Fibroblast of skin of left biceps (primary cell): Measurements from ENCODE around the gene CDC42BPA.
"Not testable (repeated sequence)": the region's sequence is repeated elsewhere in the genome, so short reads cannot be mapped to it uniquely, and the experiment has no call there.

Experiments used
- DNase-seq, 2 experiments: peaks; one replicate each; pipeline ENCODE4 v3.0.0-alpha.2; 2013; ENCODE audit warnings: low read depth in 2 of 2

CDC42BPA gene

GRCh38 chr1:227336136-227336535 is 17.8 kb upstream of the CDC42BPA start:
- not testable (repeated sequence) for DNase-seq

- no peak for DNase-seq
These were observed 17.1 kb upstream of the CDC42BPA start for GRCh38 chr1:227335242-227336020.

DNA sequence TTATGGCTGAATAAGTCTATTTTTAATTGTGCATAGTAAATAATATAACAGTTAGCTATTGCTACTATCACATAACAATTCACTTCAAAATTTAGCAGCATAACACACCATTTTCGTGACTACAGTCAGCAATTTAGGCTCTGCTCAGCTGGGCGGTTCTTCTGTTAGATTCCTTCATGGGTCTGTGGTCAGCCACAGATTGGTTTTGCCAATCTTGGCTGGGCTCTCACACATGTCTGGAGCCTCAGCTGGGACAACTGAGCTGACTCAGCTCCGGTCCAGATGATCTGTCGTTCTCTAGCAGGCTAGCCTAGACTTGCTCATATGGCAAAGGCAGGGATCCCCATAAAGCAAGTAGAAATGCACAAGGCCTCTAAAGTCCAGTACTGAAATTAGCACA is 15.1 kb upstream of the CDC42BPA start:
- DNase-seq, result no peak

GRCh38 chr1:227330279-227331076 is 12.2 kb upstream of the CDC42BPA start:
- DNase-seq, result no peak

DNA sequence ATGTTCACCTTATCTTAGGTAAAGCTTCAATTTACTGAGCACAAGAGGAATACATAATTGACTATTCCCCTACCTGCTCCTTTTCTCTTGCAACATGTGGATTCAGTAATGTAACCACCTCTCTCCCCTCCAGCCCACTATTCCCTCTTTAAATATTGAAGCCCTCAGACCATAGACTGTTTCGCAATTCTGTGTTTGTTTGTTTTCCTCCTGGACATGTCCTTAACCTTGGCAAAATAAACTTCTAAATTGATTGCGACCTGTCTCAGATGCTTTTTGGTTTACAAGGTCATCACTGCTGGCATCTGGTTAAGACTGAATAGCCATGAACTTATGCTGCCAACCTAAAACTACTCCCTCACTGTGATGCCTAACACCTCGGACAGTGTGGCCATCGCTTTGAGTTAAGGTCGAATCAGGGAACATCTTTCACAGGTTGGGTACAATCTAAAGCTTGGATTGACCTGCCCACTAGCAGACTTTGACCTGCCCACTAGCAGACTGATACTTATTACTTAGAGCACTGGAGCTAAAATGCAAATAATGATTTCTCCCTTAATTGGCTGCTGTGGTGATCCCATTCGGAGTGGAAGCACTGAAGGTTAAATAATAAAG is 10.2 kb upstream of the CDC42BPA start:
- DNase-seq, result no peak

- no peak for DNase-seq
These were observed 6.9 kb upstream of the CDC42BPA start for GRCh38 chr1:227325156-227325555.

GRCh38 chr1:227323967-227324268 is 5.6 kb upstream of the CDC42BPA start:
- no peak for DNase-seq

DNA sequence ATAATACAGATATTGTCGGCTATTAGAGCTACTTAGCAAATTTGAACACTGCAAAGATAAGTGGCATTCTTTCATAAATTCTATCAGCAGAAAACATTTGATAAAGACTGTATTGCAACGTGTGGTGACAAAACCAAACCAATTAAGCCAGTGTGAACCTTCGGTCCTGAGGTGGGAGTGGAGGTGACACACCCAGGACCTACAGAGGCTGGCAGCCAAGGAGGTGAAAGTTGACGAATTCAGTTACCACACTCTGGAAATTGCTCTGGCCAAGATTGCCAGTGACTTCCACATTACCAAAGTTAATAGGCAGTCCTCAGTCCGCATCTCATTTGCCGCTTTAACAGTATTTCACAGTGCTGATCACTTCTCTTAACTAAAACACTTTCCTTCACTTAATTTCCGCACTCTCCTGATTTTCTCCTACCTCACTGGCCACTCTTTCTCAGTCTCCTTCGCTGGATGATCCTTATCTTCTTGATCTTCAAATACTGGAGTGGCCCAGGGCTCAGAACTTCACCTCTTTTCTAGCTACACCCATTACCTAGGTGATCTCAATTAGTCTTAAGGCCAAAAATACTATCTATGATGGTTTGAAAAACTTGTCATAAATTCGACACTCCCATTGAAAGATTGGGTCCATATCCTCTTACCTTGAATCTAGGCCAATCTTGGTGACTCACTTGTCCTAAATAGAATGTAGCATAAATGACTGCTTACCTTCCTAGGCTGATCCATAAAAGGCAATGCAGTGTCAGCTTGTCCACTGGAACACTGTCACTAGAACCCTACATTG is 5.1 kb upstream of the CDC42BPA start:
- DNase-seq, result no peak

DNA sequence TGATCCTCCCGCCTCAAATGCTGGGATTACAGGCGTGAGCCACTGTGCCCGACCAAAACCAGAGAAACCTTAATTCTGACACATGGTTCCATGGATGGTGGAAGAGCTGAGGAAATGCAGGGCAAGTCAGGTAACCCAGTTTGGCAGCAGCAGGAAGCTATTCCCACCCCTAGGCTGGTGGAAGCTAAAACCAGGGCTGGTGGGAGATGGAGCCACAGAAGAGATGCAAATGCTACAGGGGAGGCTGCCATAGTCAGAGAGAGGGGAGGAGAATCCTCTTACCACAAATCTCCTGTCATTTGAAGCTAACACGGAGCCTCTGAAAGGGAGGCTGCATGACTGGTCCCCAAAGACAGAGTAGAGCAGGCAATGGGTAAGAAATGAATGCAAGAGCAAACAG is 4.1 kb upstream of the CDC42BPA start:
- DNase-seq, result no peak

DNA sequence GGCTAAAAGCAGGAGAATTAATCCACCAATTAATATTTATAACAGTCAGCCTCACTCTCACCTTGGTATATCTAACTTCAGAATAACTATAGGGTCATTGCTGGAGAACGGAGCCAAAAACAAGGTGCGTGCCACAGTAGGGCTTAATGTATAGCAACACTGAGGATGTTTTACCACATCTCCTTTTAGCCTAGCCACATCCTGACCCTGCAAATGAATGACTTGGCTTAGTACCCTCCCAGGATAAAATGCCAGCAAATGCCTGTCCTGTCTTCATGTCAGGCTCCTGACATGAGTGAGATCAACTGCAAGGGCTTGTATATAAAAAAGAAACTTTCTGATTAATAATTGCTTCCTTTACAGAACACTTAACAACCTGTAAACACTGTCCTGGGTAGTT is 2.7 kb upstream of the CDC42BPA start:
- DNase-seq, result no peak

DNA sequence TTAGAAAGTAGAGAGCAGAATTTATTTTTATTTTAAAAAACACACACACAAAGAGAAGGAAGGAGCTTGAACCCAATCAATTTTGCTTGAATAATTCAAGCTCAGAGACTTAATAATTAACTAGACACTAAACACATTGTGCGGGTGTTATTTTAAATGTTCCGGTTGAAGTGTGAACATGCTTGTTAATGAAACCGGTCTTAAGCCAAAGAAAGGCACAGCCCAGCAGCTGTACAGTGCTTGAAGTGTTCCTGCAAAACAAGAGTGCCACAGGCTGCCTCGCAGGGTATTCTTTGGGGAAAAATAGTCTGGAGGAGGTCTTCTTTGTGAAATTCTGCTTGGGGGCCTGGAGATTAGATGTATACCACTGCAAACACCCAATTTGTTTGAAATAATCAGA is 2.2 kb upstream of the CDC42BPA start:
- DNase-seq, result no peak

DNA sequence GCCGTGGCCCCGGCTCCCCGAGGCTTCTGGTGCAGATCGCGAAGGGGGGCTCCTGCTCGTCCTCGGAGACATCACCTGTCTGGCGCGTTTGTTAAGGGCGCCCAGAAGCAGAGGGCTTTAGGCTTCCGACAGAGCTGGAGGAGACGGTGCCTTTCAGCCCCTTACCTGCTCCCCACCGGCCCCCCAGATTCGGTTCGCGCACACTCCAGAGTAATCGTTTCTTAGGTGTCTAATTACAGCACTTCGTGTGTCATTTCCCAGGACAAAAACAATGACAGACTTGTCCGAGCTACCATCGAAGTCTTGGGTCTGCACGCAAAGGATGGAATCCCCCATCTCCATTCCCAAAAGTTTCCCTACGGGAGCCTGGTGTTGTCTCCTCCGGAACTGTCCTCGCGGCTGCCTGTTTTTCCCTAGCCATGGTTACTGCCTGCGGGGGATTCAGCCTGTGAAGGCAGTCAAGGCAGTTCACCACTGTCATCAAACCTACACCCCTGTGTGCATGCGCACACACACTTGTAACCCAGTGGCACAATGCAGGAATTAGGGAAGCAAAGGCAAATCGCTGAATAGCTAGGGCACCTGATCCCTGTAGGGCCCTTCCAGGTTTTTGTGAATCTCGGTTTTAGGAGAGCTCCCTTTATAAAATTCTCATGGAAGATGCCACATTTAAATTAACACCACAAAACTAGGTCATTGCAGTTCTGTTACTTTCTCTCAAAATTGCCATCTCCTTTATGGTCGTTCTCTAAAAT is 738 bp upstream of the CDC42BPA start:
- DNase-seq, result peak in 1 of 2 experiments; percentile 15

DNA sequence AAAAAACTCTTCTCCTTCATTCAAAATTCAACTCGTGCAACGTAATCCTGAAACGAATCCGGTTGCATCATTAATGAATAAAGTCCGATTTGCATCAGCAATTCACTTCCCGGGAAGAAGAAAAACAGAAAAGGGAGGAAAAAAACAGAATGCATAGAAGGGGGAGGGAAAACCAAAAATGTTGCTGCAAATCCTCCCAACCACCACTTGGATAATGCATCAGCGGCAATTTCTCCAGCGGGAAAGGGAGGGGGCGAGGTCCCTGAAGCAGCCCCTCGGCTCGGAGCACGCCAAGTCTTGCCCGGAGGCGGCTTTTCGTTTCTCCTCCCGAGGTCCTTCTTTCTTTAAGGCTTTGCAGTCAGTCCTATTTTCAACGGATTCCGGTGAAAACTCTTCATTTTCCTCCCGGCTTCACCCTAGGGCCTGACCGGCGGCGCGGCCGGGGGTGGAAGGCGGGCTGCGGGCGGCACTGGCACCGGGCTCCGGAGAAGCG is 723 bp downstream of the CDC42BPA start:
- DNase-seq, result peak; percentile 33 to 37

GRCh38 chr1:227317011-227317451 is 1.3 kb downstream of the CDC42BPA start:
- no peak for DNase-seq

GRCh38 chr1:227316456-227316855 is 1.8 kb downstream of the CDC42BPA start:
- DNase-seq, result no peak

- no peak for DNase-seq
These were observed 2.5 kb downstream of the CDC42BPA start for GRCh38 chr1:227315629-227316346.

- no peak for DNase-seq
These were observed 4.1 kb downstream of the CDC42BPA start for GRCh38 chr1:227314014-227314848.

GRCh38 chr1:227312361-227313025 is 5.8 kb downstream of the CDC42BPA start:
- no peak for DNase-seq
